Central memory CD8-positive, alpha-beta T cell (primary cell): Measurements from ENCODE around the gene TOMM40.
"Not testable (repeated sequence)": the region's sequence is repeated elsewhere in the genome, so short reads cannot be mapped to it uniquely, and the experiment has no call there.

Experiments used
- ATAC-seq: fragments of 150-1000 bp; cut with Tn5 transposase; replicated peaks from 2 replicates; pipeline ENCODE4 v1.10.0; 2022; ENCODE audit warnings: mild to moderate bottlenecking, moderate FRiP score, moderate number of reproducible peaks; ENCODE audit not compliant: poor library complexity, severe bottlenecking; ENCODE audit errors: extremely low read depth
- DNase-seq, 2 donors: peaks; one replicate each; pipeline ENCODE4 v3.0.0; 2021; ENCODE audit warnings: low spot score in 2 of 2
- H3K27ac Mint-ChIP-seq: one replicate; pipeline ENCODE4 v1.8.0; 2022; ENCODE audit warnings: low read depth, mild to moderate bottlenecking, moderate library complexity, mixed read lengths
- H3K27me3 Mint-ChIP-seq: one replicate; pipeline ENCODE4 v1.8.0; 2022; ENCODE audit warnings: mixed read lengths
- H3K36me3 Mint-ChIP-seq: one replicate; pipeline ENCODE4 v1.8.0; 2022; ENCODE audit warnings: mild to moderate bottlenecking, moderate library complexity, mixed read lengths; ENCODE audit not compliant: insufficient read depth
- H3K4me1 Mint-ChIP-seq: one replicate; pipeline ENCODE4 v1.8.0; 2022; ENCODE audit warnings: mixed read lengths
- H3K4me3 Mint-ChIP-seq: one replicate; pipeline ENCODE4 v1.8.0; 2022; ENCODE audit warnings: mild to moderate bottlenecking, moderate library complexity, mixed read lengths
- H3K9me3 Mint-ChIP-seq: one replicate; pipeline ENCODE4 v1.8.0; 2022; ENCODE audit warnings: mixed read lengths

Gene TOMM40

DNA sequence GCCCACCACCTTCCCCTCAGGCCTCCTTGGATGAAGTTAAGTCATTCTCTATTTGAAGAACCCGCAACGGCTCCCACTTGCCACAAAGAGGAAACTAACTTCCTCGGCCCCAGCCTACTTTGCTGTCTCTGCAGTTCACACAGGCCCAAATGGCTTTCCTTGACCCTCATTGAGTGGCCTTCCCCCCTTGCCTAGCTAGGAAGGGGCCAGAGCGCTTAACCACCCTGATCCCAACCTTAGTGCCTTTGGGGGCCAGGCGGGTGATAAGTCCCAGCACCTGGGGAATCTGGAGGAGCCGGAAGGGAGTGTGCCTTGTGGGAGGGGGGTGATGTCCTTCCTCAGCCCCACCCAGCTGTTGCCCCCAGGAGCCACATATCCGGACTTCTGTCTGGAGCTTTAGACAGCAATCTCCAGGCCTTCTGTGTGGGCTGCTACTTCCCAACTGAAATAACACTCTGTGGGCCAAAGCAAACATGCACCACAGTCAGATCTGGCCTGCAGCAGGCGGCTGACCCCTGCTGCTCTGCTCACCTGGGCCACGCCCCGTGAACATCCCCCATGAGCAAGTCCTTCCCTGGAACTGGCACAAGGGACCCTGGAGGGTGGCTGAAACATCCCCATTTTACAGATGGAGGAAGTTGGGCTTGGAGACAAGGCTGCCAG lies 34.5 kb upstream of the TOMM40 start:
- no peak overlapping the region for H3K4me3 Mint-ChIP-seq
- DNase-seq (no peak), ATAC-seq (no peak)
- peaks cover 29% of the 10 kb centered on the region for H3K27me3 Mint-ChIP-seq
- no peaks in the 10 kb centered on the region for H3K9me3 Mint-ChIP-seq
- no peak overlapping the region for H3K27ac Mint-ChIP-seq
- H3K36me3 Mint-ChIP-seq, result no peaks in the 10 kb centered on the region
- no peaks in the 10 kb centered on the region for H3K4me1 Mint-ChIP-seq

GRCh38 chr19:44857837-44858236 lies 33.2 kb upstream of the TOMM40 start:
- H3K9me3 Mint-ChIP-seq, result no peaks in the 10 kb centered on the region
- DNase-seq (no peak), ATAC-seq (no peak)
- no peak overlapping the region for H3K4me3 Mint-ChIP-seq
- H3K4me1 Mint-ChIP-seq, result no peaks in the 10 kb centered on the region
- no peak overlapping the region for H3K27ac Mint-ChIP-seq
- no peaks in the 10 kb centered on the region for H3K36me3 Mint-ChIP-seq
- H3K27me3 Mint-ChIP-seq, result peaks cover 24% of the 10 kb centered on the region

GRCh38 chr19:44861576-44861975 lies 29.5 kb upstream of the TOMM40 start:
- not testable (repeated sequence) for H3K36me3 Mint-ChIP-seq, H3K4me1 Mint-ChIP-seq, H3K4me3 Mint-ChIP-seq, ATAC-seq, H3K9me3 Mint-ChIP-seq, DNase-seq, H3K27ac Mint-ChIP-seq
- peaks cover 32% of the 10 kb centered on the region for H3K27me3 Mint-ChIP-seq

DNA sequence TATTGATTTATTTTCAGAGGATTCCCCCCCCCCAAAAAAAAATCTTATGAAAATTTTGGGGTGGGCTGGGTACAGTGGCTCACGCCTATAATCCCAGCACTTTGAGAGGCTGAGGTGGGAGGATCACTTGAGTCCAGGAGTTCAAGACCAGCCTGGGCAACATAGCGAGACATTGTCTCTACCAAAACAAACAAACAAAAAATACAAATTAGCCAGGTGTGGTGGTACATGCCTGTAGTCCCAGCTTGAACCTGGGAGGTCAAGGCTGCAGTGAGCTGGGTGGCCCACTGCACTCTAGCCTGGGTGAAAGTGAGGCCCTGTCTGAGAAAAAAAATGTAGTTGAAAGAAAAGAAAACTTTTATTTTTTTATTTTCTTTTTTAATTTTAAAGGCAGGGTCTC lies 27.1 kb upstream of the TOMM40 start:
- Mint-ChIP-seq H3K36me3 (no peaks in the 10 kb centered on the region), H3K4me3 (no peak overlapping the region), H3K27ac (no peak overlapping the region), H3K9me3 (no peaks in the 10 kb centered on the region), H3K27me3 (peaks cover 26% of the 10 kb centered on the region), H3K4me1 (no peaks in the 10 kb centered on the region)
- no peak for DNase-seq
- no peak for ATAC-seq

GRCh38 chr19:44865196-44865767 lies 25.8 kb upstream of the TOMM40 start:
- Mint-ChIP-seq H3K27me3 (peaks cover 22% of the 10 kb centered on the region), H3K4me3 (no peak overlapping the region), H3K4me1 (no peaks in the 10 kb centered on the region), H3K36me3 (no peaks in the 10 kb centered on the region), H3K9me3 (no peaks in the 10 kb centered on the region), H3K27ac (no peak overlapping the region)
- ATAC-seq (no peak), DNase-seq (no peak)

GRCh38 chr19:44866664-44867063 lies 24.4 kb upstream of the TOMM40 start:
- Mint-ChIP-seq H3K4me1 (no peaks in the 10 kb centered on the region), H3K4me3 (no peak overlapping the region), H3K27ac (no peak overlapping the region), H3K9me3 (no peaks in the 10 kb centered on the region), H3K36me3 (no peaks in the 10 kb centered on the region), H3K27me3 (peaks cover 15% of the 10 kb centered on the region)
- no peak for ATAC-seq
- DNase-seq, result no peak

DNA sequence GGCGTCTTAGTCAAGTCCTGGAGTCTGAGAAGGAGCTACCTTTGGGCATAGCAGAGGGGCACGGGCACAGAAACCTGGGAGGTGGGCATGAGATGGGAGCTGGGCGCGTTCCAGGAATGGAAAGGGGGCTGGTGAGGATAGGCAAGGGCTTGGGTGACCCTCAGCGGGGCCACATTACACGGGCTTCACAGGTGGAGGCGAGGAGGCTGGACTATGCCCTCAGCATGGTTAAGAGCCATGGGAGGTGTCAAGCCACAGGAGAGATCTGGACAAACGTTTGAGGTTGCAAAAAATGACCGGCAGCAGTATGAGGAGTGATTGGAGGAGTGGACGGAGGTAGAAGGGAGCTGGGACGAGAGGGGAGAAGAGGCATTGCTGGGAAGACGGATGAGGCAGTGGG lies 23.5 kb upstream of the TOMM40 start:
- H3K4me1 Mint-ChIP-seq, result no peaks in the 10 kb centered on the region
- H3K4me3 Mint-ChIP-seq, result no peak overlapping the region

DNA sequence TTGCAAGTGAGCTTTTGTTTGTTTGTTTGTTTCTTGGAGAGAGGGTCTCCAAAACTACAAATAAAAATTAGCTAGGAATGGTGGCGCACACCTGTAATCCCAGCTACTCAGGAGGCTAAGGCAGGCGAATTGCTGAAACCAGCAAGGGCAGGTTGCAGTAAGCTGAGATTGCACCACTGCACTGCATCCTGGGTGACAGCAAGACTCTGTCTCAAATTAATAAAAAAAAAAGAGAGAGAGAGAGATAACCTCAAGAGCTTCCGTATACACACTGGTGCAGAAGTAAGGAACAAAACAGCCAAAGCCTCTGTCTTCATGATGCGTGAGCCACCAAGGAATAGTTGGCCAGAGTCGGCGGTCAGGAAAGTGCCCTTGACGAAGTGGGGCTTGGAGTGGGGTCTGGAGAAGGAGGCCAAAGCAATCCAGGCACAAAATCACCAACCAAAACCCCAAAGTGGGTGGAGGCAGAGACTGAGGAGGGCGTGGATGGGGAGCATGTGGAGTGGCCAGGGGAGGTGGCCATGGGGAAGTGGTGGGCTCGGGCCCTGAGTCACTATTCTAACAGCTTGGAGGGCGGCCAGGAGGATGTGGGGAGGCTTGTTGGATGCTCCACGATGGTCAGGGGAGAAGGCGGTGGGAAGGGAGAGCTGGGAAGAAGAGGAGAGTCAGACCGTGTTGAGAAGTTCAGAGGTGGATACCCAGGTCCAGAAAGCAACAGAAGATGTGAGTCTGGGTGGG lies 21.2 kb upstream of the TOMM40 start:
- no peaks in the 10 kb centered on the region for H3K4me1 Mint-ChIP-seq
- no peaks in the 10 kb centered on the region for H3K9me3 Mint-ChIP-seq
- ATAC-seq (no peak), DNase-seq (no peak)
- peaks cover 1% of the 10 kb centered on the region for H3K36me3 Mint-ChIP-seq
- H3K27ac Mint-ChIP-seq, result no peak overlapping the region
- peaks cover 33% of the 10 kb centered on the region for H3K27me3 Mint-ChIP-seq
- no peak overlapping the region for H3K4me3 Mint-ChIP-seq

More for the DNA sequence above, 23.5 kb upstream of the TOMM40 start:
- DNase-seq, result no peak
- Mint-ChIP-seq H3K27me3 (peaks cover 17% of the 10 kb centered on the region), H3K36me3 (no peaks in the 10 kb centered on the region), H3K27ac (no peak overlapping the region), H3K9me3 (no peaks in the 10 kb centered on the region)
- ATAC-seq, result no peak

GRCh38 chr19:44871809-44872208 lies 19.2 kb upstream of the TOMM40 start:
- Mint-ChIP-seq H3K36me3 (peaks cover 1% of the 10 kb centered on the region), H3K4me3 (no peak overlapping the region), H3K9me3 (no peaks in the 10 kb centered on the region), H3K4me1 (peaks cover 5% of the 10 kb centered on the region), H3K27ac (no peak overlapping the region), H3K27me3 (peaks cover 46% of the 10 kb centered on the region)
- no peak for ATAC-seq
- no peak for DNase-seq

GRCh38 chr19:44872661-44873060 lies 18.4 kb upstream of the TOMM40 start:
- H3K27ac Mint-ChIP-seq, result no peak overlapping the region
- DNase-seq, result no peak
- peaks cover 5% of the 10 kb centered on the region for H3K4me1 Mint-ChIP-seq
- no peak overlapping the region for H3K4me3 Mint-ChIP-seq
- peaks cover 1% of the 10 kb centered on the region for H3K36me3 Mint-ChIP-seq
- ATAC-seq, result no peak
- peaks cover 48% of the 10 kb centered on the region for H3K27me3 Mint-ChIP-seq
- no peaks in the 10 kb centered on the region for H3K9me3 Mint-ChIP-seq

DNA sequence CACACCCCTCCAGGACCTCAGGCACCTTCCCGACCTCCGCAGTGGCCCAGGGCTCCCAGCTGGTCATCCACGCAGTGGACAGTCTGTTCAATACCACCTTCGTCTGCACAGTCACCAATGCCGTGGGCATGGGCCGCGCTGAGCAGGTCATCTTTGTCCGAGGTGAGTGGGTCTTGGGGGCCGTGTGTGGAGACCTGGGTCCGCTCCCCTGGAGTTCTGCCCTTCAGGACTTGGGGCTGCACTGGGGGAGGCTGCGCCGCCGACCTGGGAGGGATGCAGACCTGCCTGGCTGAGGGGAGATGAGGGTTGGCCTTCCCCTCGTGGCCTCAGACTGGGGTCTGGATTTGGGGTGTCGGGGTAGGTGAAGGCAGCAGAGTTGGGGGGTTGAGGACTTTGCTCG lies 16.7 kb upstream of the TOMM40 start:
- DNase-seq, result no peak
- Mint-ChIP-seq H3K27me3 (peaks cover 60% of the 10 kb centered on the region), H3K4me1 (peaks cover 5% of the 10 kb centered on the region), H3K27ac (no peak overlapping the region), H3K36me3 (peaks cover 1% of the 10 kb centered on the region), H3K4me3 (no peak overlapping the region), H3K9me3 (no peaks in the 10 kb centered on the region)
- no peak for ATAC-seq

DNA sequence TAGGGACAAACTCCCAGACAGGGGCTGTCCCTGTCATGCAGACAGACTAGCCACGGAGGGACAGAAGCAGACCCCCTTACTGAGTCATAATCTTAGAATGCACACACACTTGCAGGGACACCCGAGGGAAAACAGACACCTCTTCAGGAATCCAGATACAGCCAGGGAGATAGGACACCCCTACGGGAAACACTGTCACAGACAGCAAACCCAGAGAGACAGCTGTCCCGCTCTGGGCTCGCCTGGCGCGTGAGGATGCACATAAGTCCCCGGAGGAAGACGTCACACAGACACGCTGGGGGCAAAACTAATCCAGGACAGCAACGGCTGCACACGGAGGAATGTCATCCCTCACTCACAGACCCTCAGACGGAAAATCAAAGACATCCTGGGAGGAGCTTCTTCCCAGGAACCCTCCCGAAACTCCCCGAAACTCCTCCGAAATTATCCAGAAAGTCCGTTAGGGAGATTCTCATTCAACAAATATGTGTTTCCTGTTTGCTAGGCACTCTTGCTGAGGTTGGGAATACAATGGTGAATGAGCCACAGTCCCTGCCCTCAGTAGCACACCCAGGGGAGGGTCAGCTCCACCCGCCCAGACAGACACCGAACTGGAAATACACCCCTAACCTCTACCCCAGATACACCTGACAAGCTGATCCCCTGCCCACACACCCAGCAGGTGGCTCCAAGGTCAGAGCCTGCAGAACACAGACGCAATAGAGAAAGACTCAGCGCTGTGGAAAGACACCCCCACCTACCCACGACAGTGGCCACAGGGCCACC lies 15.2 kb upstream of the TOMM40 start:
- H3K36me3 Mint-ChIP-seq, result peaks cover 1% of the 10 kb centered on the region
- no peak overlapping the region for H3K4me3 Mint-ChIP-seq
- no peak overlapping the region for H3K27ac Mint-ChIP-seq
- H3K4me1 Mint-ChIP-seq, result peaks cover 5% of the 10 kb centered on the region
- H3K9me3 Mint-ChIP-seq, result no peaks in the 10 kb centered on the region
- ATAC-seq, result no peak
- DNase-seq, result no peak
- peaks cover 69% of the 10 kb centered on the region for H3K27me3 Mint-ChIP-seq
